HCT116 (cell line): ENCODE measurements around the gene EVPLL. TPM values are rescaled to one million over a fixed set of nuclear protein-coding genes. Genes with fewer than 3 reads are reported as not detected.
"Not testable (repeated sequence)": the region's sequence is repeated elsewhere in the genome, so short reads cannot be mapped to it uniquely, and the experiment has no call there.

Source experiments
- ATAC-seq: fragments of 200-7000 bp; cut with Tn5 transposase; 2 replicates; pipeline ENCODE4 v1.9.1; 2020; ENCODE audit warnings: mild to moderate bottlenecking, moderate library complexity
- BruUV-seq: library from RNA; stranded (reverse); fragments of 400-500 nt; replicated peaks from 2 replicates; lab custom pipeline; 2021; lab: Mats Ljungman, UMichigan
- CTCF ChIA-PET: fragments of 300-600 bp; sonication (Branson Sonifier 250); formaldehyde crosslinking; loops from one replicate; lab custom pipeline; 2021; ENCODE audit warnings: antibody characterized with exemption; lab: Charles Lee
- POLR2A ChIA-PET: fragments of 300-600, 350-600 bp; sonication (Branson Sonifier 250); formaldehyde crosslinking; loops from one replicate; lab custom pipeline; 2021; ENCODE audit warnings: antibody characterized with exemption; lab: Charles Lee
- RAD21 ChIA-PET, 2 experiments: fragments of 300-600 bp; sonication (Branson Sonifier 250); formaldehyde crosslinking; loops; one replicate each; lab custom pipeline; 2023; ENCODE audit warnings: low total read pairs in 2 of 2; ENCODE audit not compliant: uncharacterized antibody in 2 of 2, unreplicated experiment in 2 of 2, low non-redundant PET in 1 of 2; lab: Charles Lee
- DNase-seq: peaks from one replicate; pipeline ENCODE4 v3.0.0-alpha.2; 2010; ENCODE audit warnings: low read depth, low spot score
- H2AFZ ChIP-seq: fragments of 200-600 bp; shearing (Covaris generic), sonication (generic); 2 replicates; pipeline ENCODE4 v1.6.1; 2017; ENCODE audit warnings: low read depth, mixed run types, mixed read lengths, antibody characterized with exemption, low read length; ENCODE audit not compliant: poor library complexity, severe bottlenecking
- H3K27ac ChIP-seq: 2 replicates; pipeline ENCODE4 v1.5.1; 2012; ENCODE audit warnings: low read depth, low read length
- H3K27me3 ChIP-seq: fragments of 200-600 bp; sonication (generic); 2 replicates; pipeline ENCODE4 v1.6.1; 2016; ENCODE audit warnings: mixed run types, low read length, mixed read lengths; ENCODE audit not compliant: insufficient read depth
- H3K36me3 ChIP-seq, 2 experiments: fragments of 200-500 bp in 1 of 2; fragments of 200-600 bp in 1 of 2; sonication (Bioruptor generic) in 1 of 2; sonication (generic) in 1 of 2; 2 replicates each; pipeline versions ENCODE4 v1.5.1 to v1.6.1; 2014 to 2016; ENCODE audit warnings: low read length in 2 of 2, inconsistent platforms in 1 of 2, mixed read lengths in 1 of 2, mixed run types in 1 of 2; ENCODE audit not compliant: insufficient read depth in 2 of 2, control insufficient read depth in 1 of 2
- H3K4me1 ChIP-seq, 2 experiments: fragments of 200-600 bp in 1 of 2; sonication (generic) in 1 of 2; 2 replicates each; pipeline versions ENCODE4 v1.5.1 to v1.6.1; 2012 to 2017; ENCODE audit warnings: low read length in 2 of 2, inconsistent platforms in 1 of 2, mild to moderate bottlenecking in 1 of 2, mixed read lengths in 1 of 2, mixed run types in 1 of 2, moderate library complexity in 1 of 2; ENCODE audit not compliant: insufficient read depth in 2 of 2, control insufficient read depth in 1 of 2
- H3K4me2 ChIP-seq: fragments of 200-600 bp; sonication (generic); 2 replicates; pipeline ENCODE4 v1.6.1; 2017; ENCODE audit warnings: mixed run types, low read length, mixed read lengths
- H3K4me3 ChIP-seq, 2 experiments: fragments of 200-600 bp in 1 of 2; sonication (generic) in 1 of 2; replicated peaks in 1 of 2; 2 replicates each; pipeline ENCODE4 v1.5.1; 2011 to 2016; ENCODE audit warnings: low read length in 2 of 2, control low read depth in 1 of 2, low read depth in 1 of 2, mild to moderate bottlenecking in 1 of 2, mixed read lengths in 1 of 2, mixed run types in 1 of 2
- H3K79me2 ChIP-seq: fragments of 200-600 bp; sonication (generic); 2 replicates; pipeline ENCODE4 v1.6.1; 2017; ENCODE audit warnings: mild to moderate bottlenecking, mixed run types, low read length, moderate library complexity, mixed read lengths; ENCODE audit not compliant: insufficient read depth
- H3K9ac ChIP-seq: fragments of 200-600 bp; sonication (generic); 2 replicates; pipeline ENCODE4 v1.6.1; 2016; ENCODE audit warnings: low read length, mixed read lengths
- H3K9me2 ChIP-seq: fragments of 200-600 bp; sonication (generic), shearing (Covaris generic); 2 replicates; pipeline ENCODE4 v1.6.1; 2017; ENCODE audit warnings: mixed run types, mild to moderate bottlenecking, moderate library complexity; ENCODE audit not compliant: insufficient read depth
- H3K9me3 ChIP-seq, 2 experiments: fragments of 200-500 bp in 1 of 2; fragments of 200-600 bp in 1 of 2; sonication (Bioruptor generic) in 1 of 2; sonication (generic) in 1 of 2; 2 replicates each; pipeline ENCODE4 v1.6.1; 2014 to 2017; ENCODE audit warnings: low read length in 2 of 2, mixed read lengths in 2 of 2, inconsistent platforms in 1 of 2, low read depth in 1 of 2, mild to moderate bottlenecking in 1 of 2, mixed run types in 1 of 2, moderate library complexity in 1 of 2; ENCODE audit not compliant: control insufficient read depth in 1 of 2, insufficient read depth in 1 of 2
- H4K20me1 ChIP-seq: fragments of 200-600 bp; sonication (generic), shearing (Covaris generic); 2 replicates; pipeline ENCODE4 v1.6.1; 2017; ENCODE audit warnings: mixed run types, mild to moderate bottlenecking, moderate library complexity; ENCODE audit not compliant: insufficient read depth
- intact Hi-C: fragments of 100-400 bp; cut with micrococcal nuclease; formaldehyde crosslinking; loops from 2 replicates; pipeline ENCODE4 v1.10.0; 2022
- total RNA-seq: library from RNA; stranded (reverse); gene quantifications from one replicate; pipeline ENCODE4 v1.2.1, GENCODE V29; 2021; ENCODE audit not compliant: unreplicated experiment

The EVPLL gene
- total RNA-seq, 1 experiment from 2014 or later = not detected

DNA sequence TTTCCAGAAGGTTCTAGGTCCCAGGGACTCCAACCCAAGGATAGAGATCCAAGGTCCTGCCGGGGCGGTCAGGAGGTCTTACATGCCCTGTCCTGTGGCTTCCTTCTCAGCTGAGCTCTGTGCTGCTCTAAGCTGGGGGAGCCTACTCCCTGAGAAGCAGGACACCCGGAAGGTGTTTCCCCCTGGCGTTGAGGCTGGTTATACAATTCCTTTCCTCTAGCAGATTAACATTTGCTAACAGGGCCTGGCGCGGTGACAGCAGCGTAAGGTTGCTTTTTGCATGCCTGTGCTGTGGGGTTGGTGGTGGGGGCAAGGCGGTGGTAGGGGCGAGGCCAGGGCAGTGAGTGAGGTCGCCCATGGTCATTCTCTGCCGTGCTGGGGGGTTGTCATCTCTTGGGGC is 43.9 kb downstream of the EVPLL start:
- H4K20me1 ChIP-seq, H3K4me3 ChIP-seq, intact Hi-C loops, H2AFZ ChIP-seq, H3K36me3 ChIP-seq, ATAC-seq, H3K27me3 ChIP-seq, H3K79me2 ChIP-seq, H3K9me3 ChIP-seq, POLR2A ChIA-PET, BruUV-seq, H3K4me1 ChIP-seq, H3K27ac ChIP-seq, H3K4me2 ChIP-seq, DNase-seq, H3K9me2 ChIP-seq, CTCF ChIA-PET, H3K9ac ChIP-seq, RAD21 ChIA-PET: not testable (repeated sequence)

DNA sequence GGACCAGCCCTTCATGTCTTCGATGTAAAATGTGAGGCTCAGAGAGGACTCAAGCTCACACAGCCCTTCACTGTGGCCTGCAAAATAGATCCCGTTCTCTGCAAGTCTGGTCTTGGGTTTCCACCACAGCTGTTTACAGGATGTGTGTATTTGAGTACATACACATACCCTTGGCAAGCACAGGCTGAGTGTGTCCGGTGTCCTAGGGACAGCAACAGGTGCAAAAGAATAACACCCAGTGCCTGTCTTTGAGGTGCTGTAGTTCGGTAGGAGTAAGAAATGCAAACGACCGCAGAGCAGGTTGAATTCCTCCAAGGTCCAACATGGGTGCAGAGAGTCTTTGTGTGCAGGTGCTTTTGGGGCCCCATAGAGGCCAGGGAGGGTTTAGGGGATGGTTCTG is 44.9 kb downstream of the EVPLL start:
- H3K4me2 ChIP-seq, intact Hi-C loops, RAD21 ChIA-PET, H3K9me2 ChIP-seq, H3K27ac ChIP-seq, H3K9me3 ChIP-seq, ATAC-seq, H3K79me2 ChIP-seq, H3K4me3 ChIP-seq, CTCF ChIA-PET, H3K9ac ChIP-seq, DNase-seq, H3K4me1 ChIP-seq, H3K36me3 ChIP-seq, H3K27me3 ChIP-seq, H4K20me1 ChIP-seq, POLR2A ChIA-PET, BruUV-seq, H2AFZ ChIP-seq: not testable (repeated sequence)

DNA sequence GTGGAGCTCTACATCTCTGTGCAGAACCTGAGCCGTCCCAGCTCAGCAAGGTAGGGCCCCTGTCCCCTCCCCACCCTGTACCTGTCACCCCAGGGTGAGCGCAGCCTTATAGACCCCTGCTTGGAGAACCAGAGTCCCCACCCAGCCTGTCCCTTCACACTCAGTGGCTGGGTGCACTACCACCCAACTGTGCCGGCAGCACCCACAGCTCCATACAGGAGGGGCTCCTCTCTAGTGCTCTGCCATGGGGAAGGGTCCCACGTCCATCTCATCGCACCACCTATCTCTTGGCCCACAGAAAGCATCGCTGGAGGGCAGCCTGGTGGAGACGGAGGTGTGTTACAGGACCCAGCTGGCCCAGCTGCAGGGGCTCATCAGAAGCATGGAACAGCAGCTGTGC is 45.4 kb downstream of the EVPLL start:
- H3K36me3 ChIP-seq, H3K4me3 ChIP-seq, intact Hi-C loops, H3K4me1 ChIP-seq, H3K9me2 ChIP-seq, H3K27me3 ChIP-seq, H3K79me2 ChIP-seq, H4K20me1 ChIP-seq, H3K4me2 ChIP-seq, H3K9me3 ChIP-seq, RAD21 ChIA-PET, H3K9ac ChIP-seq, H2AFZ ChIP-seq, DNase-seq, ATAC-seq, H3K27ac ChIP-seq, CTCF ChIA-PET, BruUV-seq, POLR2A ChIA-PET: not testable (repeated sequence)

DNA sequence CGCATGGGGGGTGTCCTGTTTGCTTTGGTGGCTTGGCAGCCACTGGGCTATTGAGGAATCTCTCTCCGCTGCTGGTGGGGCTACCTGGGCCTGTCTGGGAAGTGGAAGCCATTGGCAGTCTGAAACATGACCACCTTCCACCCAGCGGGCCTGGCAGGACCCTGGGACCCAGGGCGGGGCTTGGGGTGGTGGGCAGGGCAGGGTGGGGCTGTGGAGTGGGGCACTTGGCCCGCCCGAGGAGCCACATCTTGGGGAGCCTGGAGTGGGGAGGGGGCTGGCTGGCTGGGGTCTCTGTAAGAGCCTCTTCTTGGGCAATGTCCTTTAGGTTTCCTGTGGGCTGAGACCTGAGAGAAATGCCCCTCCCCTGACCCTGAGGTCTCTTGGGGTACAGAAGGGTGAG is 48.0 kb downstream of the EVPLL start:
- H4K20me1 ChIP-seq, H3K4me1 ChIP-seq, H3K27ac ChIP-seq, H3K4me2 ChIP-seq, ATAC-seq, CTCF ChIA-PET, H3K9me3 ChIP-seq, intact Hi-C loops, H3K27me3 ChIP-seq, H3K9me2 ChIP-seq, H3K79me2 ChIP-seq, H3K9ac ChIP-seq, POLR2A ChIA-PET, RAD21 ChIA-PET, H3K36me3 ChIP-seq, H2AFZ ChIP-seq, DNase-seq, H3K4me3 ChIP-seq, BruUV-seq: not testable (repeated sequence)

DNA sequence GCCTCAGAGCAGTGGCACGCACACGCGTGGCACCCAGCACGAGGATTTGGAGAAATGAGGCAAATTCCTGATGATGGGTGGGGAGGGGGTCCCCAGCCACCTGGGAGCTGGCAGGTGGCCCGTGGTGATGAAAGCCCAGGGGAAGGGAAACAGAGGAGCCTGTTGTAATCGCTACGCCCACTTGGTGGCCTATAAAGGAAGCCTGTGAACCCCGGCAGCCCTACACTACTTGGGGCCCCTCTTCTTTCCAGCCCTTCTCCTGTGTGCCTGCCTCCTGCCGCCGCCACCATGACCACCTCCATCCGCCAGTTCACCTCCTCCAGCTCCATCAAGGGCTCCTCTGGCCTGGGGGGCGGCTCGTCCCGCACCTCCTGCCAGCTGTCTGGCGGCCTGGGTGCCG is 49.1 kb downstream of the EVPLL start:
- H2AFZ ChIP-seq, H4K20me1 ChIP-seq, H3K4me1 ChIP-seq, H3K9me2 ChIP-seq, RAD21 ChIA-PET, H3K79me2 ChIP-seq, H3K27me3 ChIP-seq, POLR2A ChIA-PET, DNase-seq, H3K9me3 ChIP-seq, H3K4me2 ChIP-seq, CTCF ChIA-PET, H3K27ac ChIP-seq, BruUV-seq, ATAC-seq, intact Hi-C loops, H3K36me3 ChIP-seq, H3K9ac ChIP-seq, H3K4me3 ChIP-seq: not testable (repeated sequence)
